ENCODE results near the gene GLRA3.

DNA sequence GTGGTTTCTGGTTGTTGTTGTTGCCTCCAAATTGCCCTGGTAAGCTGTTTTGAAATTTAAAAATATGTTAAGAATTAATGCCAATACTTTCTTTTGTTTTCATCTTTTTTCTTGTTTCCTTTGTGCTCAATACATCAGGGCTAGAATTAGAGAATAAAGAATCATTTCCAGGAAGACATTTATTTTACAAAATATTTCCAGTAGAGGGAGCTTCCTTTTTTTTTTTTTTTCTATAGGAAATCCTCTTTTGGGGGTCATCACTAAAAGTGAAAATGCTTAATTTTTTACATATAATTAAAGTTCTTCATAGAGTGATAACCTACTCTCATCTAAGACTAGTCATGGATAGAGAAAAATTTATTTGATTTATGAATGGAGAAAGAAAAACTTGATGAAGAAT lies 2.4 kb downstream of the GLRA3 start:
- TF ChIP-seq, protein P1, sequence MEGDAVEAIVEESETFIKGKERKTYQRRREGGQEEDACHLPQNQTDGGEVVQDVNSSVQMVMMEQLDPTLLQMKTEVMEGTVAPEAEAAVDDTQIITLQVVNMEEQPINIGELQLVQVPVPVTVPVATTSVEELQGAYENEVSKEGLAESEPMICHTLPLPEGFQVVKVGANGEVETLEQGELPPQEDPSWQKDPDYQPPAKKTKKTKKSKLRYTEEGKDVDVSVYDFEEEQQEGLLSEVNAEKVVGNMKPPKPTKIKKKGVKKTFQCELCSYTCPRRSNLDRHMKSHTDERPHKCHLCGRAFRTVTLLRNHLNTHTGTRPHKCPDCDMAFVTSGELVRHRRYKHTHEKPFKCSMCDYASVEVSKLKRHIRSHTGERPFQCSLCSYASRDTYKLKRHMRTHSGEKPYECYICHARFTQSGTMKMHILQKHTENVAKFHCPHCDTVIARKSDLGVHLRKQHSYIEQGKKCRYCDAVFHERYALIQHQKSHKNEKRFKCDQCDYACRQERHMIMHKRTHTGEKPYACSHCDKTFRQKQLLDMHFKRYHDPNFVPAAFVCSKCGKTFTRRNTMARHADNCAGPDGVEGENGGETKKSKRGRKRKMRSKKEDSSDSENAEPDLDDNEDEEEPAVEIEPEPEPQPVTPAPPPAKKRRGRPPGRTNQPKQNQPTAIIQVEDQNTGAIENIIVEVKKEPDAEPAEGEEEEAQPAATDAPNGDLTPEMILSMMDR (optimal IDR thresholded peaks at IDR 0.05 in 1 of 3, IDR thresholded peaks at IDR 0.05 in 1 of 3, conservative IDR thresholded peaks at IDR 0.05 in 1 of 3; ENCODE audit: extremely low read depth in 1 of 3, insufficient read depth in 2 of 3, low read length in 3 of 3), result no peak
- TF ChIP-seq EZH2 (IDR thresholded peaks at IDR 0.05; ENCODE audit: low read length), result no peak
